ENCODE results near the gene KCNN1. TPM values are rescaled to one million over a fixed set of nuclear protein-coding genes. Genes with fewer than 3 reads are reported as not detected.
"Not testable (repeated sequence)": the region's sequence is repeated elsewhere in the genome, so short reads cannot be mapped to it uniquely, and the experiment has no call there.

The KCNN1 gene
- total and polyA plus RNA-seq, 4 donors, result 0.14 to 0.60 (median 0.19) TPM; not detected in 1

GRCh38 chr19:18029617-18030338 lies 62.9 kb downstream of the KCNN1 start:
- Histone ChIP-seq H3K9ac (ENCODE audit: insufficient read depth in 1 of 2, low read length in 2 of 2) (no peak overlapping the region), H3K9me3 (ENCODE audit: control insufficient read depth in 4 of 4, insufficient read depth in 3 of 4, low read length in 3 of 4) (no peaks in the 10 kb centered on the region), H3K27ac (ENCODE audit: low read depth in 1 of 2, low read length in 1 of 2) (no peak overlapping the region), H3K4me3 (no peak overlapping the region), H3K36me3 (ENCODE audit: control insufficient read depth in 4 of 4, insufficient read depth in 4 of 4, low read length in 4 of 4) (no peaks in the 10 kb centered on the region), H3K27me3 (ENCODE audit: control insufficient read depth in 3 of 3, insufficient read depth in 3 of 3, low read length in 2 of 3) (peaks cover 0 to 4% (median 0%) of the 10 kb centered on the region in 3 donors), H3K4me1 (ENCODE audit: control insufficient read depth in 5 of 5, insufficient read depth in 5 of 5, low read length in 5 of 5) (peaks cover 0 to 9% (median 0%) of the 10 kb centered on the region in 5 donors)
- WGBS, 2 donors, result 36 to 60% methylated on average over 8 of the region's 8 CpGs
- TF ChIP-seq CTCF (IDR thresholded peaks at IDR 0.05; ENCODE audit: control extremely low read depth, extremely low read depth), result no peak
- no peak for DNase-seq
- ATAC-seq (ENCODE audit: insufficient read depth, low FRiP score), result no peak

- not testable (repeated sequence) for ATAC-seq (ENCODE audit: insufficient read depth, low FRiP score); H3K4me3 ChIP-seq; H3K27me3 ChIP-seq (ENCODE audit: control insufficient read depth in 3 of 3, insufficient read depth in 3 of 3, low read length in 2 of 3); H3K4me1 ChIP-seq (ENCODE audit: control insufficient read depth in 5 of 5, insufficient read depth in 5 of 5, low read length in 5 of 5); H3K9ac ChIP-seq (ENCODE audit: insufficient read depth in 1 of 2, low read length in 2 of 2); H3K9me3 ChIP-seq (ENCODE audit: control insufficient read depth in 4 of 4, insufficient read depth in 3 of 4, low read length in 3 of 4); DNase-seq; H3K36me3 ChIP-seq (ENCODE audit: control insufficient read depth in 4 of 4, insufficient read depth in 4 of 4, low read length in 4 of 4)
- WGBS, 2 donors, result 36 to 53% methylated on average over 5 of the region's 5 CpGs
- peak overlapping the region in 1 of 2 donors; percentile 53 for H3K27ac ChIP-seq (ENCODE audit: low read depth in 1 of 2, low read length in 1 of 2)
Observed at GRCh38 chr19:18031401-18031800, 64.5 kb downstream of the KCNN1 start.

GRCh38 chr19:18032102-18032501 lies 65.2 kb downstream of the KCNN1 start:
- not testable (repeated sequence) for H3K36me3 ChIP-seq (ENCODE audit: control insufficient read depth in 4 of 4, insufficient read depth in 4 of 4, low read length in 4 of 4); H3K4me3 ChIP-seq; H3K9ac ChIP-seq (ENCODE audit: insufficient read depth in 1 of 2, low read length in 2 of 2); ATAC-seq (ENCODE audit: insufficient read depth, low FRiP score); H3K27me3 ChIP-seq (ENCODE audit: control insufficient read depth in 3 of 3, insufficient read depth in 3 of 3, low read length in 2 of 3); H3K4me1 ChIP-seq (ENCODE audit: control insufficient read depth in 5 of 5, insufficient read depth in 5 of 5, low read length in 5 of 5); H3K27ac ChIP-seq (ENCODE audit: low read depth in 1 of 2, low read length in 1 of 2); DNase-seq; H3K9me3 ChIP-seq (ENCODE audit: control insufficient read depth in 4 of 4, insufficient read depth in 3 of 4, low read length in 3 of 4)
- 80 to 95% methylated on average over 2 of the region's 2 CpGs for WGBS, 2 donors

GRCh38 chr19:18041054-18041453 lies 74.1 kb downstream of the KCNN1 start:
- no peak for DNase-seq
- H3K36me3 ChIP-seq (ENCODE audit: control insufficient read depth in 4 of 4, insufficient read depth in 4 of 4, low read length in 4 of 4), result no peaks in the 10 kb centered on the region
- no peak overlapping the region for H3K27ac ChIP-seq (ENCODE audit: low read depth in 1 of 2, low read length in 1 of 2)
- no peaks in the 10 kb centered on the region for H3K27me3 ChIP-seq (ENCODE audit: control insufficient read depth in 3 of 3, insufficient read depth in 3 of 3, low read length in 2 of 3)
- H3K4me3 ChIP-seq, result no peak overlapping the region
- no peak for ATAC-seq (ENCODE audit: insufficient read depth, low FRiP score)
- H3K4me1 ChIP-seq (ENCODE audit: control insufficient read depth in 5 of 5, insufficient read depth in 5 of 5, low read length in 5 of 5), result peaks cover 0 to 4% (median 0%) of the 10 kb centered on the region in 5 donors
- H3K9me3 ChIP-seq (ENCODE audit: control insufficient read depth in 4 of 4, insufficient read depth in 3 of 4, low read length in 3 of 4), result no peaks in the 10 kb centered on the region
- H3K9ac ChIP-seq (ENCODE audit: insufficient read depth in 1 of 2, low read length in 2 of 2), result no peak overlapping the region
- no peak for TF ChIP-seq CTCF (IDR thresholded peaks at IDR 0.05; ENCODE audit: control extremely low read depth, extremely low read depth)
- WGBS, 2 donors, result 97 to 99% methylated on average over 2 of the region's 2 CpGs

All from lung (tissue), 12 donors.